GF-D8 (cell line): ENCODE results near the gene STING1.
A peak's percentile ranks its signal among the peaks of the same experiment; 100 is the strongest.
"Not testable (repeated sequence)": the region's sequence is repeated elsewhere in the genome, so short reads cannot be mapped to it uniquely, and the experiment has no call there.

Experiments used
- DNase-seq: peaks from one replicate; lab custom pipeline; 2025; lab: John Stamatoyannopoulos, UW

Gene STING1

DNA sequence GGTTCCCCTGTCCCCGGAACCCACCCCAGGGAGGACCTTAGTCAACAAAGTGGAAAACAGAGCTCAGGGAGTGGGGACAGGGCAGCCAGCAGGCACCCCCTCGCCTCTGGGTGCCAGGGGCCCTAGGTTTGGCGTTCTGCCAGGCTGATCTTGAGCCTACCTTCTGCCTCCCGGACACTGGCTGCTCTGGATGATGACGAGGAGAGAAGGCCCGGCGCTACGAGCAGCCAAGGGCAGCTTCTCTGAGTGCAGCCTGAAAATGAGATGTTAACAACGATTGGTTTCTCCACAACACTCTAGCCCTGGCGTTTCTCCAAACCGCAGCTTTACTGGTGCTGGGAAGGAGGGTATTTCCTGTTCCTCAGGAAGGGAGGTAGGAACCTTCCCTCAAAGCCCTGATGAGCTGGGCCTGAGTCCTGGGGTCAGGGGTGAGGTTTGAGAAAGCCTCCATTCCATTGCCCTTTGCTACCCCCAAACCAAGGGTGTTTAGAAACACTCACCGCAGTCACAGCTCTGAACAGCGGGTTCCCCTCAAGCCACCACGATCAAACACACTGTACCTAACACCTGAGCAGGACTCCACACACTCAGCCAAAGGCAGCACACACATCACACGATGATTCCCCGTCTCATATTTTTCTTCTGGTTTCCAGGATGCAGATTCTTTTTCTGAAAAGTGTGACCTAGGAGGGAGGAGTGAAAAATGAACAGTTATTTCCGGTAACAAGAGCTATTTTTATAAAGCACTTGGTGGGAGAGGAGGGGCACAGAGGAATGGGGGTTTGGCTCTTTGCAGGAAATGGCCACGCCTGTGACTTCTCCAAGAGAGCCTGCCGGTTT is at the start of gene STING1:
TSS of gene STING1 (minus strand) at position 709 of the 840 bp plus-strand sequence. CDS start 1,054 bp downstream, outside the sequence.
- DNase-seq = peak; percentile 98

DNA sequence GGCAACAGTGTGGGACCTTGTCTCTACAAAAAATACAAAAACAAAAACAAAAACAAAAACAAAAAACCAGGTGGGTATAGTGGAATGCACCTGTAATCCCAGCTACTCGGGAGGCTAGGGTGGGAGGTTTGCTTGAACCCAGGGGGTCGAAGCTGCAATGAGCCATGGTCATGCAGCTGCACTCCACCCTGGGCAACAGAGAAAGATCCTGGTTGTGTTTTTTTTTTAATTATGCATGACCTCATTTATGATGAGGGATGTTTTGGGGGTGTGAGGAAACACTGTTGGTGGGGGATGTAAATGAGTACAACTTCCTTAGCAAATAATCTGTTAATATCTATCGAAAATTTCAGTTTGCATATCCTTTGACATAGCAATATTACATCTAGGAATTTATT is 49.2 kb upstream of the STING1 start:
- DNase-seq = no peak

DNA sequence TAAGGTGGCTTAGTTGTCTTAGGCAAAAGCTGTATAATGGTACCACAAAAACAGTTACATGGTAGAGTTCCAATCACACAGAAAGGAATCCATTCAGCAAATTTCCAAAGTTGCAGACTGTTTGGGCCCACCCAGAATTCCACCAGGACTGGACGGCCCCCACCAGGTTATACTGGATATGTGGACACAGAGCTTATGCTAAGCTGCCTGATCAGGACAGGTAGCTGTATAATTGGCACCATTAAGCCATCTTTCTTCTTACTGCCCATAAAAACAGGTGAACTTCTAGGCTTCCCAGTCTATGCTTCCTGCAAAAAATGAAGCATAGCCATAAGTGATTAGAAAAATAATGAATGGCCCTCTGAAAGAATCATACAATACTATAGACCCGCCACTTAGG is 47.5 kb upstream of the STING1 start:
- not testable (repeated sequence) for DNase-seq

DNA sequence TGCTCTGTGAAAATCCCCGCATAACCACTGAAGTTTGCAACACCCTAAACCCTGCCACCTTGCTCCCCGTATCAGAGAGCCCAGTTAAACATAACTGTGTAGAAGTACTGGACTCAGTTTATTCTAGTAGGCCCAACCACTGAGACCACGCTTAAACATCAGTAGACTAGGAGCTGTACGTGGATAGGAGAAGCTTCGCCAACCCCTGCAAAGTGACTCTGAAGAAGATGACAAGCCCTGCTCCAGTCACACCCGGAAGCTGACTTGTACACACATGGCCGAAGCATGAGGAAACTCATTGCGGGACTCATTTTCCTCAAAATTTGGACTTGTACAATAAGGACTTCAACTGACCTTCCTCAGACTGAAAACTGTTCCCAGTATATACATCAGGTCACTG is 46.1 kb upstream of the STING1 start:
- DNase-seq = not testable (repeated sequence)

DNA sequence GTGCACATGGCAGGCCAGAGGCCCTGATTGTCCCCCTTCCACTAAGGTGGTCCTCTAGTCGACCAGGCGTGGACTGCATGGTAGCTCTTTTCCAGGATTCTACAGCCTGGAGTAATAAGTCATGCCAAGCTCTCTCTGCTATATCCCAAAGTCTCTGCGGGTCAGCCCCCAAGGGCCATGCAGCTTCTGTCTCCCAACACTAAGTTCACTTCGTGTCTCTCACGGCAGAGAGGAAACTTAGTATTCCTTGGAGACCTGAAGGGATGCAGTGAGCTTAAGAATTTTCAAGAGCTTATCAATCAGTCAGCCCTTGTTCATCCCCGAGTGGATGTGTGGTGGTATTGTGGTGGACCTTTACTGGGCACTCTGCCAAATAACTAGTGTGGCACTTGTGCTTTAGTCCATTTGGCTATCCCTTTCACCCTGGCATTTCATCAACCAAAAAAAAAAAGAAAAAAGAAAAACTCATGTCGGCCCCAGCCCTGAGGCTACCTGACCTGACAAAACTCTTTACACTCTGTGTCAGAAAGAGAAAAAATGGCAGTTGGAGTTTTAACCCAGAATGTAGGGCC is 45.4 kb upstream of the STING1 start:
- DNase-seq = not testable (repeated sequence)

DNA sequence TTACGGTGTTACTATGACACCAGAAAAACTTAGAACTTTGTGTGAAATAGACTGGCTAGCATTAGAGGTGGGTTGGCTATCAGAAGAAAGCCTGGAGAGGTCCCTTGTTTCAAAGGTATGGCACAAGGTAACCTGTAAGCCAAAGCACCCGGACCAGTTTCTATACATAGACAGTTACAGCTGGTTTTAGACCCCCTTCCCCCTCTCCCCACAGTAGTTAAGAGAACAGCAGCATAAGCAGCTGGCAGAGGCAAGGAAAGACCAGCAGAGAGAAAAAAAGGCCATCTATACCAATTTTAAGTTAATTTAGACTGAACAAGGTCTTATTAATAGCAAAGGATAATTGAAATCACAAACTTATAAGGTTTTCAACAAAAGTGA is 44.5 kb upstream of the STING1 start:
- DNase-seq = not testable (repeated sequence)

DNA sequence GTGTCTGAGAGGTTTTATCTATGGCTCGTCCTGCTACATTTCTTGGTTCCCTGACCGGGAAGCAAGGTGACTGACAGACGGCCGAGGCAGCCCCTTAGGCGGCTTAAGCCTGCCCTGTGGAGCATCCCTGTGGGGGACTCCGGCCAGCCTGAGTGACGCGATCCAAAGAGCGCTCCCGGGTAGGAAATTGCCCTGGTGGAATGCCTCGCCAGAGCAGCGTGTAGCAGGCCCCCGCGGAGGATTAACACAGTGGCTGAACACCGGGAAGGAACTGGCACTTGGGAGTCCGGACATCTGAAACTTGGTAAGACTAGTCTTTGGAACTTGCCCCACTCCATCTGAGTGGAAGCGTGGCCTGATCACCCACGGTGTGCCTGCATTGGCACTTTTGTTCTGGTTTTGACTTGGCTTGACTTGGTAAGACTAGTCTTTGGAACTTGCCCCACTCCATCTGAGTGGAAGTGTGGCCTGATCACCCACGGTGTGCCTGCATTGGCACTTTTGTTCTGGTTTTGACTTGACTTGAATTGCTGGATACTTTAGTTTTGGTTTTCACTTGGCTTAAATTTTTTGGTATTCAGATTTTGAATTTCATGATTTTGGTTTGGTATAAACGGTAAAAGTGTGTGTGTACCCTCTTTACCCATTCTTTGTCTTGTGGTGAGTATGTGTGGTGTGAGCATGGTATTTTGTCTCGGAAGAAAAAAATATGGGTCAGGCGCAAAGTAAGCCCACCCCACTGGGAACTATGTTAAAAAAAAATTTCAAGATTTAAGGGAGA is 43.9 kb upstream of the STING1 start:
- not testable (repeated sequence) for DNase-seq

DNA sequence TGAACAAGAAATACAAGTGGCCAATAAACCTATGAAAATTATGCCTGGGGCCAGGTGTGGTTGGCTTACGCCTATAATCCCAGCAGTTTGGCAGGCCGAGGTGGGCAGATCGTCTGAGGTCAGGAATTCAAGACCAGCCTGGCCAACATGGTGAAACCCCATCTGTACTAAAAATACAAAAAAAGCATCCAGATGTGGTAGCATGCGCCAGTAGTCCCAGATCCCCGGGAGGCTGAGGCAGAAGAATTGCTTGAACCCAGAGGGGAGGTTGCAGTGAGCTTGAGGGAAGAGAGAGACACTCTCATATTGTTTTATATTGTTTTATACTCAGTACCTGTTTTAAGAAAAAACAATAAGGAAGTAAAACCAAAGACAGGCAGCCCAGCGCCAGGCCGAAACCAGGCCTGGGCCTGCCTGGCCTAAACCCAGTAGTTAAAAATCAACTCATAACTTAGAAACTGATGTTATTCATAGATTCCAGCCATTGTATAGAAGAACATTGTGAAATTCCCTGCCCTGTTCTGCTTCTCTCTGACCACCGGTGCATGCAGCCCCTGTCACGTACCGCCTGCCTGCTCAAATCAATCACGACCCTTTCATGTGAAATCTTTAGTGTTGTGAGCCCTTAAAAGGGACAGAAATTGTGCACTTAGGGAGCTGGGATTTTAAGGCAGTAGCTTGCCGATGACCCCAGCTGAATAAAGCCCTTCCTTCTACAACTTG is 43.2 kb upstream of the STING1 start:
- DNase-seq = not testable (repeated sequence)

DNA sequence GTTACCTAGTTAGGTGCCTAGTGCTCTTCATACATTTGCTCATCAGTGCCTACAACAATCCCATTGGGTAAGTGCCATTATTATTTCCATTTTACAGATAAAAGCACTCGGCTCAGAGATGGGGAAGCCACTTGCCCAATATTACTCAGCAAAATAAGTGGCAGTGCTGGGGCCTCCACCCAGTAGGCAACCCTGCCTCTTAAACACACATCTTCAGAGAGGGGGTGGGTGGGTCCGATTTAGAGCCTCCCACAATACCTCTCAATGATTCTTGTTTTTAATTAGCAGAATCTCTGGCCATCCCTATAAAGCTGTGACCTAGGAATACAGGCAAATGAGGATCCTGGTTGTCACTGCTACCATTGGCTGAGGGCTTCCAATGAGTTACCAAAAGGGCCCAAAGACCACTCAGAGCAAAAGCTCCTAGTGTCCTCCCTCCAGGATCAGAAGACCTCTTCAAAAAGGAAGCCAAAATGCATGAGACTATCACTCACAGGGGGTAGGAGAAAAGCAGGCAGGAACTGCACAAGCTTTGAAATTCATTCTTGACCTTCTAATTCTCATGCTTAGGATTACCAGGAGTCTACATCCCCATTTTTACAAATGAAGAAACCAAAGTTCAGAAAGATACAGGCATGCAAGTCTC is 42.5 kb upstream of the STING1 start:
- DNase-seq = no peak

DNA sequence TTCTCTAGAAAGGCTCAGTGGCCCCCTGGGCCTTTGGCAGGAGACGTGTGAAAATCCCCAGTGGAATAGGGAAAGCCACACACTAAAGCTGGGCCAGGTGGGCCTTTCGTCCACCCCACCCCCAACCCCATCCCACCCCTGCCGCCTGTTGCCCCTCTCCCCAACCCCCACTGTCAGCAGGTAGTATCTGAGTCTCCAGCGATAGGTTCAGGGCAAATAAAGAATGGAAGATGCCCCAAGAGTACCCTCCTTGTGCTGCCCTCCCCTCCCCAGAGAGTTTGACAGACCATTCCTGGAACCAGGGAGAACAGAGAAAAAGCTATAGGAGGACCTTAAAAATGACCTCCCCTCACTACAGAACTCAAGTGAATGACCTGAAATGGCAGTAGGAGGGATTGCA is 41.9 kb upstream of the STING1 start:
- DNase-seq = no peak

DNA sequence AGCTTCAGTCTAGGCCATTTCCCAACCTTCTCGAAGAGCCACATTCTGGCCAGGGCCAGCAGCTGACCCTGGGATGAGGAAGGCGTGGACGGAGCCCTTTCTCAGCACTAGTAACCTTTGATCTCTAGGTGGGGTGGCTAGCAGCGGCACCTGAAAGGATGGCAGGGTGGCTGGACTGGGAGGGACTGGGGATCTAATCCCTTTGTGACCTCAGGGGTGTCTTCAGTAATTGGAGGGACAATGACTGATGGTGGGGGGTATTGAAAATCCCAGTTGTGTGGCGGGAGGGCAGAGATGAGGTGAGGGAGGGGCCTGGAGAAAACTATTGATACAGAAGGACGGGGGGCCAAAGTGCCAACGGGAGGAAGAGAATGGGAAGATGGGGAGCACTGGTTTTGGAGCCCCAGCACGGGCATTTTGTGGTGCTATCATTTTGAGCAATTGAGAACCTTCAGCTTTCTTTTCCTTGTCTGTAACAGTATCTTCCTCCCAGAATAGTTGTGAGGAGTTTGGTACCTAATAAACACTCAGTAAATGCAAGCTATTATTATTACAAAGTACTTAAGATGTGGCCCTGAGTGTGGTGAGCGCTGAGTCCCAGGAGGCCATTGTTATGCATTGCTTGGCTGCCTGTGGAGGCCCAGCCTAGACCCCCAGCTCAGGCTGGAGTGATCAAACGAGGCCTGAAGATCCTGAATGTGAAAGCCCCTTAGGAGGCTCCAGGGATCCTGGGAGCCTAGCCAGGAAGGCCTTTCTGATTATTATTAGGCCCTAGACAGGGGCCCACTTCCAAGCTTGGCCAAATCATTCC is 41.3 kb upstream of the STING1 start:
- DNase-seq = no peak

DNA sequence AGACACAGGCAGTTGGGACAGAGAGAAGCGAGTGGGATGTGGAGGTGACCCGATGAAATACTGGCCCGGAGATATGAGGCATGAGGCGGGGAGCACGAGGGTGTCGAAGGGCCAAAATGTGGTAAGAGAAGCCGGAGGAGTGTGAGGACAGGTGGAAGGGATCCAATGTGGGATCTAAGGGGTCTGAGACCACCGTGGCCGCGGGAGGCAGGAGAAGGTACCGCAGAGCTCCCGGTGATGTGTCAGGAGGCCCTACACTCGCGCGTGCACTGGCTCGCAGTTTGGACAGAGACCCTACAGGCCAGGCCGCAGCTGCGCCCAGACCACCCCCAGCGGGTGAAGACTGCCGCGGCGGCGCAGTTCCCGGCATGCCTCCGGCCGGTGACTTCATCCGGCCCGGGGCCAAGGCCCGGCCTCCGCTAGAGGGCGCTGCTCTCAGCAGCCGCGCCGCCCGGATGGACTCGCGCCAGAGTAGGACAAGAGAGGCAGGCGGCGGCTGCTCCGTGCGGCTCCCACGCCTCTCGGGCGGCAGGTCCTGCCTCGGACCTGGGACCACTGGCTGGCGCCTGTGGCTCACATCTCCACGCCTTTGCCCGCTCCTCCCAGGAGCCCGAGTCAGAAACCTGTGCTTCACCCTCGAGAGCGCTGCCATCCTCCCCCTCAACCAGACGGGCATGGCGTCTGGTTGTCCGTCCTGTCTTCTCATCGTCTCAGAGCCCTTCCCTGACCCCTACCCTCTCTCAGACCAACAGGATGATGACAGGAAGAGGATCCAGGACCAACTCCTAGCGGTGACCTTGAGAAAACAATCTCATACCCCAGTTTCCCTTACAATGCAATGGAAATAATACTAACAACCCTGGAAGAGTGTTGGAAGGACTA is 35.4 kb upstream of the STING1 start:
- peak; percentile 32 for DNase-seq

DNA sequence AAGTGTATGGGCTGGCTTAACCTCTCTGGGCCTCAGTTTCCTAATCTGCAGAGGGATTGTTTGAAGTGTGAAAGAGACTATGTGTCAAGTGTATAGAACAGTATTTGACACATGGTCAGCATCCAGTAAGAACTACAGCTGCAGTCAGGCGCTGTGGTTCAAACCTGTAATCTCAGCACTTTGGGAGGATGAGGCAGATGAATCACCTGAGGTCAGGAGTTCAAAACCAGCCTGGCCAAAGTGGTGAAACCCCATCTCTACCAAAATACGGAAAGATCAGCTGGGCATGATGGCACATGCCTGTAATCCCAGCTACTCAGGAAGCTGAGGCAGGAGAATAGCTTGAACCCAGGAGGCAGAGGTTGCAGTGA is 31.9 kb upstream of the STING1 start:
- DNase-seq = no peak

DNA sequence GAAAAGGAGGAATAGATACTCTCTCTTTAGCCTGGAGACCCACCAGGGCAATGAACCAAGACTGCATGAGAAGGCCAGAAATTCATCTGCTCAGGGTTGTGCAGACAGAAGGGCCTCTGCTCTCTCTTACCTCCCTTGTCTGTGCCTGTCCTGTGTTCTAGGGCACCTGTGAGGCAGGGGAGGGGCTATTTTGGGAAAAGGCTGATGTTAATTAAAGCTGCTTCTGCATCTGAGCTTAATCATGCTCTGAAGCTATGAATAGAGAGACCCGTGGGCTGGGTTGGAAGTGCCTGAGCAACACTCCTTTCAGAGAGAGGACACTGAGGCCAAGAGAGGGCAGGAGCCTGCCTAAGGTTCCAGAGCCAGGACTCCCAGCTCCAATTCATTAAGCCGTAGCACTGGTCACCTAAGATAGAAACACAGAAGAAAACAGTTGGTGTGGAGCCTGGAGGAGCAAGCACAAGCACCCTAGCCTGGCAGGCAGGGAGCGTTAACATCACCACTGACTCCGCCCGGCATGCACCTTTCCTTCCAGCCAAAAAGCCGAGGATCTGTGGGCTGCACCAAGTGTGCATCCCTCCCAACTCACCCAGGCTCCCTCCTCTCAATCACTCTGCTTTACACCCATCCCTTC is 31.4 kb upstream of the STING1 start:
- no peak for DNase-seq

DNA sequence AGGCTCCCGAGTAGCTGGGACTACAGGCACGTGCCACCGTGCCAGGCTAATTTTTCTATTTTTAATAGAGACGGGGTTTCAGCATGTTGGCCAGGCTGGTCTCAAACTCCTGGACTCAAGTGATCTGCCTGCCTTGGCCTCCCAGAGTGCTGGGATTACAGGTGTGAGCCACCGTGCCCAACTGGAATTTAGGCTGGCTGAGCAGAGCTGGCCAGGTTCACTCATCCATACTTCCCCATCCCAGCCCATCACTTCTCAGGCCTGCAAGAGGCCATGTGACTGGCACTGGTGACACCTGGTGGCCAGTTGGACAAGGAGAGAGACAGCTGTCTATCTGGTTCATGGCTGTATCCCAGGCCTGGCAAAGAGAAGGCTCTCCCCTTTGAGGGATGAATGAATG is 30.9 kb upstream of the STING1 start:
- DNase-seq = peak; percentile 58

DNA sequence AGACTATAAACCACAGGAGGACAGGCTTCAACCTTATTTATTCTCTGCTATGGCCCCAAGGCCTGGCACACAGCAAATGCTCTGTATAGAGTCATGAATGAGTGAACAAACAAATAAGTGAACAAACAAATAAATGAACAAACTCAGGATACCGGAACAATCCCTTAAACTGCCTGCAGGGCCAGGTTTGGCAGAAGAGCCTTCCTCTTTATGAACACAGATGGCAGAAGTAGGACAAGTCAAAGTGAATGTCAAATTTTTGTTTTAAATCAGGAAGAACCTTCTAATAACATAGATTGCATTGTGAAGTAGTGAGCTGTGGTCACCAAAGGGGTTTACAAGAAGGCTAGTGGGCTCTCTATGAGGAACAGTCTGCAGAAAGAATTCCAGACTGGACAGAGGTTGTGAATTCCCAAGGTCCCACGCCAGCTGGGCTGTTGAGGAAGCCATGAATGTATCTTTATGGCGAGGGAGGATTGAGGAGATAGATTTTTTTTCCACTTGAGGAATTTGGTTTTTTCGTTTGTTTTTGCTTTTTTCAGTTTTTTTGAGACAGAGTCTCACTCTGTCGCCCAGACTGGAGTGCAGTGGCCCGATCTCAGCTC is 30.3 kb upstream of the STING1 start:
- no peak for DNase-seq

DNA sequence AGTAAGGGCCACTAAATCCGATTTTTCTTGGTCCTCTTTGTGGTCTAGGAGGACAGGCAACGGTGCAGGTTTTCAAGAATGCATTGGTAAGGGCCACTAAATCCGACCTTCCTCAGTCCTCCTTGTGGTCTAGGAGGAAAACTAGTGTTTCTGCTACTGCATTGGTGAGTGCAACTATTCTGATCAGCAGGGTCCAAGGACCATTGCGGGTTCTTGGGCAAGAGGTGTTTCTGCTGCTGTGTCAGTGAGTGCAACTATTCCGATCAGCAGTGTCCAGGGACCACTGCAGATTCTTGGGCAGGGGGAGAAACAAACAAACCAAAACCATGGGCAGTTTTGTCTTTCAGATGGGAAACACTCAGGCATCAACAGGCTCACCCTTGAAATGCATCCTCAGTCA is 22.2 kb upstream of the STING1 start:
- not testable (repeated sequence) for DNase-seq

DNA sequence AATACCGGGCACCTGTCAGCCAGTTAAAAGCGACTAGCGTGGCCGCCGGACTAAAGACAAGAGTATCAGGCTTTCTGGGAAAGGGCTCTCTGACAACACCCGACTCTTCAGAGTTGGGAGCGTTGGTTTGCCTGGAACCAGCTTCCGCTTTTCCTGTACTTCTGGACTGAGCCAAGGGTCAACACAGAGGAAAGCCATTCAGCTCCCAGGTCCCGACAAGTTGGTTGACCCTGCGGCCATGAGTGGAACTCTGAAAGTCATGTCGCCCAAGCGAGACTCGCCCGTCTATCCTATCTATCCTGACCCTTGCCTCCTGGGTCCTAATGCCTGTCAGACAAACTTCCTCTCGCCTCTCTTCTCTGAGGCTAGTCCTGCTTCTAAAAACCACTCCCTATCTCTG is 21.3 kb upstream of the STING1 start:
- not testable (repeated sequence) for DNase-seq
